NCI-H2107 treated with DMSO at 0.1 percent for 48 hours (cell line): ENCODE results near the gene INHBB.
"Not testable (repeated sequence)": the region's sequence is repeated elsewhere in the genome, so short reads cannot be mapped to it uniquely, and the experiment has no call there.

Experiments
- DNase-seq: peaks from one replicate; lab custom pipeline; 2025; ENCODE audit not compliant: unreplicated experiment; lab: John Stamatoyannopoulos, UW

The INHBB gene

GRCh38 chr2:120378605-120379004, 32.7 kb downstream of the INHBB start:
- DNase-seq = no peak

- peak; percentile 83 for DNase-seq
These were observed 34.3 kb downstream of the INHBB start for GRCh38 chr2:120379916-120380893.

GRCh38 chr2:120381192-120381591, 35.3 kb downstream of the INHBB start:
- no peak for DNase-seq

GRCh38 chr2:120381661-120382060, 35.7 kb downstream of the INHBB start:
- no peak for DNase-seq

GRCh38 chr2:120382541-120383144, 36.7 kb downstream of the INHBB start:
- DNase-seq = no peak

- DNase-seq = no peak
These were observed 37.3 kb downstream of the INHBB start for GRCh38 chr2:120383191-120383590.

- no peak for DNase-seq
These were observed 37.9 kb downstream of the INHBB start for GRCh38 chr2:120383631-120384340.

GRCh38 chr2:120384486-120385354, 38.8 kb downstream of the INHBB start:
- DNase-seq = no peak

GRCh38 chr2:120385355-120386127, 39.6 kb downstream of the INHBB start:
- DNase-seq = no peak

GRCh38 chr2:120388222-120389035, 42.5 kb downstream of the INHBB start:
- no peak for DNase-seq

- no peak for DNase-seq
These were observed 43.1 kb downstream of the INHBB start for GRCh38 chr2:120389036-120389391.

GRCh38 chr2:120390381-120391055, 44.6 kb downstream of the INHBB start:
- DNase-seq = no peak

- not testable (repeated sequence) for DNase-seq
These were observed 45.4 kb downstream of the INHBB start for GRCh38 chr2:120391382-120391781.

GRCh38 chr2:120391911-120392665, 46.2 kb downstream of the INHBB start:
- DNase-seq = no peak

- DNase-seq = no peak
These were observed 47.0 kb downstream of the INHBB start for GRCh38 chr2:120392923-120393322.

GRCh38 chr2:120393456-120393855, 47.5 kb downstream of the INHBB start:
- DNase-seq = no peak

- DNase-seq = no peak
These were observed 48.8 kb downstream of the INHBB start for GRCh38 chr2:120394764-120395163.
